ENCODE data around the gene TMEM52B. TPM values are rescaled to one million over a fixed set of nuclear protein-coding genes. Genes with fewer than 3 reads are reported as not detected.
A peak's percentile ranks its signal among the peaks of the same experiment; 100 is the strongest.

TMEM52B gene
- total and polyA plus RNA-seq, 2 donors from 2014 or later: 25.7 to 292 TPM

GRCh38 chr12:10235761-10236631, 57.2 kb downstream of the TMEM52B start:
- intact Hi-C loops (cut with DNase I): no loop called here

DNA sequence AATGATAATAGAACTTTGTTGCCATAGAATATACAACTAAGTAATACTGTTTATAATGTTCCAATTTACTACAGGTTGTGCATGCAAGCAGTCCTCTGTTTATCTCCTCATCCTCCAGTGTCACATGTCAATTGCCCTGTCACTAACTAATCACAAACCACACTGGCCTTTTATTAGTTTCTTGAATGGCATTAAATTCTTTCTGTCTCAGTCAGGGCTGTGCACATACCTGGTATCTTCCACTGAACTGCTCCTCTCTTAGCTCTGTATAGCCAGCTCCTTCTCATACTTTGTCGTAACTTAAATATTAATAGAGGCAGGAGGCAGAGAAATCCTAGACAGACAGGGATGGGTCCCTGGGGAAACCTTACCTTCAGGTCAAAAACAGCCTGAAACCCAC, 57.9 kb downstream of the TMEM52B start:
- DNase-seq (no peak), FAIRE-seq (no peak)
- no peaks in the 10 kb centered on the region for H3K4me1 ChIP-seq (ENCODE audit: control insufficient read depth in 2 of 3, insufficient read depth in 2 of 3, low read depth in 1 of 3, low read length in 3 of 3)
- H3K27ac ChIP-seq (ENCODE audit: low read depth in 2 of 2, low read length in 2 of 2): no peak overlapping the region
- TF ChIP-seq, protein P1, sequence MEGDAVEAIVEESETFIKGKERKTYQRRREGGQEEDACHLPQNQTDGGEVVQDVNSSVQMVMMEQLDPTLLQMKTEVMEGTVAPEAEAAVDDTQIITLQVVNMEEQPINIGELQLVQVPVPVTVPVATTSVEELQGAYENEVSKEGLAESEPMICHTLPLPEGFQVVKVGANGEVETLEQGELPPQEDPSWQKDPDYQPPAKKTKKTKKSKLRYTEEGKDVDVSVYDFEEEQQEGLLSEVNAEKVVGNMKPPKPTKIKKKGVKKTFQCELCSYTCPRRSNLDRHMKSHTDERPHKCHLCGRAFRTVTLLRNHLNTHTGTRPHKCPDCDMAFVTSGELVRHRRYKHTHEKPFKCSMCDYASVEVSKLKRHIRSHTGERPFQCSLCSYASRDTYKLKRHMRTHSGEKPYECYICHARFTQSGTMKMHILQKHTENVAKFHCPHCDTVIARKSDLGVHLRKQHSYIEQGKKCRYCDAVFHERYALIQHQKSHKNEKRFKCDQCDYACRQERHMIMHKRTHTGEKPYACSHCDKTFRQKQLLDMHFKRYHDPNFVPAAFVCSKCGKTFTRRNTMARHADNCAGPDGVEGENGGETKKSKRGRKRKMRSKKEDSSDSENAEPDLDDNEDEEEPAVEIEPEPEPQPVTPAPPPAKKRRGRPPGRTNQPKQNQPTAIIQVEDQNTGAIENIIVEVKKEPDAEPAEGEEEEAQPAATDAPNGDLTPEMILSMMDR (IDR thresholded peaks at IDR 0.05; ENCODE audit: borderline replicate concordance, extremely low read depth, insufficient read depth): no peak
- no peak overlapping the region for H3K9ac ChIP-seq (ENCODE audit: low read length in 3 of 3)
- H3K4me3 ChIP-seq (ENCODE audit: low read length in 3 of 3): no peak overlapping the region
- H3K9me3 ChIP-seq (ENCODE audit: control insufficient read depth in 2 of 3, insufficient read depth in 1 of 3, low read length in 3 of 3): peaks cover 0 to 2% (median 0%) of the 10 kb centered on the region in 3 donors
- H3K36me3 ChIP-seq (ENCODE audit: control insufficient read depth in 2 of 3, insufficient read depth in 3 of 3, low read length in 3 of 3): no peaks in the 10 kb centered on the region
- no peaks in the 10 kb centered on the region for H3K27me3 ChIP-seq (ENCODE audit: control insufficient read depth, insufficient read depth, low read length)
- intact Hi-C loops (cut with DNase I): no loop called here

More at GRCh38 chr12:10235761-10236631, 57.2 kb downstream of the TMEM52B start:
- peaks cover 0 to 2% (median 0%) of the 10 kb centered on the region in 3 donors for H3K9me3 ChIP-seq (ENCODE audit: control insufficient read depth in 2 of 3, insufficient read depth in 1 of 3, low read length in 3 of 3)
- no peaks in the 10 kb centered on the region for H3K27me3 ChIP-seq (ENCODE audit: control insufficient read depth, insufficient read depth, low read length)
- FAIRE-seq: peak; percentile 76
- H3K9ac ChIP-seq (ENCODE audit: low read length in 3 of 3): no peak overlapping the region
- no peaks in the 10 kb centered on the region for H3K4me1 ChIP-seq (ENCODE audit: control insufficient read depth in 2 of 3, insufficient read depth in 2 of 3, low read depth in 1 of 3, low read length in 3 of 3)
- TF ChIP-seq, protein P1 (IDR thresholded peaks at IDR 0.05; ENCODE audit: borderline replicate concordance, extremely low read depth, insufficient read depth): peak; percentile 91
- no peaks in the 10 kb centered on the region for H3K36me3 ChIP-seq (ENCODE audit: control insufficient read depth in 2 of 3, insufficient read depth in 3 of 3, low read length in 3 of 3)
- H3K4me3 ChIP-seq (ENCODE audit: low read length in 3 of 3): no peak overlapping the region
- no peak overlapping the region for H3K27ac ChIP-seq (ENCODE audit: low read depth in 2 of 2, low read length in 2 of 2)
- DNase-seq: peak in 2 of 5 donors; percentile 44 to 62

- intact Hi-C loops (cut with DNase I): no loop called here
- Histone ChIP-seq H3K9me3 (ENCODE audit: control insufficient read depth in 2 of 3, insufficient read depth in 1 of 3, low read length in 3 of 3) (peaks cover 0 to 2% (median 0%) of the 10 kb centered on the region in 3 donors), H3K4me1 (ENCODE audit: control insufficient read depth in 2 of 3, insufficient read depth in 2 of 3, low read depth in 1 of 3, low read length in 3 of 3) (no peaks in the 10 kb centered on the region), H3K9ac (ENCODE audit: low read length in 3 of 3) (no peak overlapping the region), H3K36me3 (ENCODE audit: control insufficient read depth in 2 of 3, insufficient read depth in 3 of 3, low read length in 3 of 3) (no peaks in the 10 kb centered on the region), H3K27ac (ENCODE audit: low read depth in 2 of 2, low read length in 2 of 2) (no peak overlapping the region), H3K4me3 (ENCODE audit: low read length in 3 of 3) (no peak overlapping the region), H3K27me3 (ENCODE audit: control insufficient read depth, insufficient read depth, low read length) (no peaks in the 10 kb centered on the region)
- no peak for FAIRE-seq
- DNase-seq: no peak
- TF ChIP-seq, protein P1 (IDR thresholded peaks at IDR 0.05; ENCODE audit: borderline replicate concordance, extremely low read depth, insufficient read depth): no peak
Observed at GRCh38 chr12:10238526-10238925, 59.7 kb downstream of the TMEM52B start.

Measured in kidney (tissue), 14 donors.